Measurements from ENCODE around the gene ILK. TPM values are rescaled to one million over a fixed set of nuclear protein-coding genes. Genes with fewer than 3 reads are reported as not detected.

Gene ILK
- total and polyA plus RNA-seq, 9 donors, result 79.8 to 337 (median 140) TPM

DNA sequence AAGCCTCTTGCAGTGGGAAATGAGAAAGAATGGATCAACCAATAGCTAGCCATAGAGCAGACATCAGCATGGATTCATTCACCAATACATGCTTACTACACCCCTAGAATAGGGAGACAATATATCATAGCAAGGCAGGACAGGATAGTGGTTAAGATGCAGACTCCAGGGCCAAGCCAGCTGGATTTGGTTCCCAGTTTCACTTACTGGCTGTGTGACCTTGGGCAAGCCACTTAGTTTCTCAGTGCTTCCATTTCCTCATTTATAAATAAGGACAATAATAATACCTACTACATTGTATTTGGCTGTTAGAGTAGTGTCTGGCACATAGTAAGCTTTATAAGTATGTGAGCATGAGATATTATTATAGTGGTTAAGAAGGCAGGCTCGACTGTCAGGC lies 44.9 kb downstream of the ILK start:
- H3K27me3 ChIP-seq, result no peaks in the 10 kb centered on the region
- H3K27ac ChIP-seq, result no peak overlapping the region
- intact Hi-C loops (cut with DNase I), result no loop called here
- TF ChIP-seq EP300 (IDR thresholded peaks at IDR 0.05), result no peak
- TF ChIP-seq POLR2A (IDR thresholded peaks at IDR 0.05), result no peak
- TF ChIP-seq, protein P1, sequence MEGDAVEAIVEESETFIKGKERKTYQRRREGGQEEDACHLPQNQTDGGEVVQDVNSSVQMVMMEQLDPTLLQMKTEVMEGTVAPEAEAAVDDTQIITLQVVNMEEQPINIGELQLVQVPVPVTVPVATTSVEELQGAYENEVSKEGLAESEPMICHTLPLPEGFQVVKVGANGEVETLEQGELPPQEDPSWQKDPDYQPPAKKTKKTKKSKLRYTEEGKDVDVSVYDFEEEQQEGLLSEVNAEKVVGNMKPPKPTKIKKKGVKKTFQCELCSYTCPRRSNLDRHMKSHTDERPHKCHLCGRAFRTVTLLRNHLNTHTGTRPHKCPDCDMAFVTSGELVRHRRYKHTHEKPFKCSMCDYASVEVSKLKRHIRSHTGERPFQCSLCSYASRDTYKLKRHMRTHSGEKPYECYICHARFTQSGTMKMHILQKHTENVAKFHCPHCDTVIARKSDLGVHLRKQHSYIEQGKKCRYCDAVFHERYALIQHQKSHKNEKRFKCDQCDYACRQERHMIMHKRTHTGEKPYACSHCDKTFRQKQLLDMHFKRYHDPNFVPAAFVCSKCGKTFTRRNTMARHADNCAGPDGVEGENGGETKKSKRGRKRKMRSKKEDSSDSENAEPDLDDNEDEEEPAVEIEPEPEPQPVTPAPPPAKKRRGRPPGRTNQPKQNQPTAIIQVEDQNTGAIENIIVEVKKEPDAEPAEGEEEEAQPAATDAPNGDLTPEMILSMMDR (IDR thresholded peaks at IDR 0.05), result no peak
- H3K9me3 ChIP-seq, result no peaks in the 10 kb centered on the region
- H3K36me3 ChIP-seq, result no peaks in the 10 kb centered on the region
- H3K4me1 ChIP-seq (ENCODE audit: insufficient read depth), result peaks cover 17% of the 10 kb centered on the region
- no peak for DNase-seq
- H3K4me3 ChIP-seq, result no peak overlapping the region
- WGBS, 3 donors, result 14 to 30% (median 25%) methylated on average over 1 of the region's 1 CpG

DNA sequence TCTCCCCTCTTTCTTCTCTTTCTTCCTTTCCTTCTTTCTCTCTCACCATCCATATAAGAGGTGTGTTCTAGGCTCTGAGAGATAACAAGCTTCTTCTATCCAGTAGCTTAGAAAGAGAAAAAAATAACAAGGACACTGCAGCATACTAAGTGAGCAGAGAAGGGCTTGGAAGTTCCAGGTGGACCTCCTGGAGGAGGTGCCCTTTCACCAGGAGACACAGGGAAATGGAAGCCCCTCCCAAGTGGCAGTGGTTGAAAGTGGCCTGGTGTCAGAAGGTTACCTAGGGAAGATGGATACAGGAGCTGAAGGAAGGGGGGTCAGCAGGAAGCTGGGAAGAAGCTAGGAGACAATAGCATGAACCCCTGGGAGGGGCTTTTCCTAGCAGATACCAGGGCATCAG lies 46.5 kb downstream of the ILK start:
- Histone ChIP-seq H3K4me3 (no peak overlapping the region), H3K27me3 (no peaks in the 10 kb centered on the region), H3K36me3 (no peaks in the 10 kb centered on the region), H3K4me1 (ENCODE audit: insufficient read depth) (peaks cover 25% of the 10 kb centered on the region), H3K9me3 (no peaks in the 10 kb centered on the region), H3K27ac (no peak overlapping the region)
- no peak for DNase-seq
- TF ChIP-seq EP300 (IDR thresholded peaks at IDR 0.05), result no peak
- no peak for TF ChIP-seq POLR2A (IDR thresholded peaks at IDR 0.05)
- TF ChIP-seq, protein P1 (IDR thresholded peaks at IDR 0.05), result no peak
- intact Hi-C loops (cut with DNase I), result no loop called here

DNA sequence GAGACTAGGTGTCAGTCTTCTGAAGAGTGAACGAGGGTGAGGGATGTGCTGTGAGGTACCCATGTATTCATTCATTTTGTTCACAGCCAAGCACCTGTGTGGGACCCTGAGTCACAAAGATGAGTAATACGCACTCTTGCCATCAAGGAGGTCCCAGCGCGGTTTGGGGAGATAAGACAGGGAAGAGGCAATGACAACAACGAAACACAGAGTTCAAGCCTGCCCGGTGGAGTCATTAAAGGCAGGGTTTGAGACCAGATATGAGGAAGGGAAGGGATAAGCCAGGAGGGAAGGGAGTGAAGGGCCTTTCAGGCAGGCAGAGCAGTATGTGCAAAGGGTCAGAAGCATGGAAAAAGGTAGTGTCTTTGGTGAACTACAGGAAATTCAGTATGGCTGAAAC lies 47.4 kb downstream of the ILK start:
- no peaks in the 10 kb centered on the region for H3K27me3 ChIP-seq
- TF ChIP-seq, protein P1 (IDR thresholded peaks at IDR 0.05), result no peak
- TF ChIP-seq EP300 (IDR thresholded peaks at IDR 0.05) (no peak), POLR2A (IDR thresholded peaks at IDR 0.05) (no peak)
- H3K4me1 ChIP-seq (ENCODE audit: insufficient read depth), result peaks cover 24% of the 10 kb centered on the region
- no peaks in the 10 kb centered on the region for H3K36me3 ChIP-seq
- 43 to 51% (median 48%) methylated on average over 6 of the region's 6 CpGs for WGBS, 3 donors
- H3K27ac ChIP-seq, result no peak overlapping the region
- DNase-seq, result no peak
- no peak overlapping the region for H3K4me3 ChIP-seq
- no peaks in the 10 kb centered on the region for H3K9me3 ChIP-seq
- intact Hi-C loops (cut with DNase I), result no loop called here

DNA sequence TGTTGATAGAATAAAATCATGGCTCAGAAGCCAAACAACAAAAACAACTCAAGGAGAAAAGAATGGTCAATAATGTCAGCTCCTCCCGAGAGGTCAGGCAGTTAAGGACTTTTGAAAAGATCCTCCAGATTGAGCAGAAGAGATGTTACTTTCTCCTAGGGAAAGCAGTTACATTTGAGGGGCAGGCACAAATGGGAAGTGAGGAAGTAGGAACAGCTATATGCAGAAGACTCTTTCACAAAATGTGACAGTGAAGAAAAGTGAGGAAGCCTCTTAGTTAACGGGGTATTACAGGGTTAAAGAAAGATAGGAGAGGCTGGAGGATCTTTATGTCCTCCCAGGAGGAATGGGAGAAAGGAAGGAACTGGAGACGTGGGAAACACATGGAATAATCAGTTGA lies 48.6 kb downstream of the ILK start:
- TF ChIP-seq, protein P1 (IDR thresholded peaks at IDR 0.05), result no peak
- TF ChIP-seq POLR2A (IDR thresholded peaks at IDR 0.05), result no peak
- no peak for TF ChIP-seq EP300 (IDR thresholded peaks at IDR 0.05)
- H3K36me3 ChIP-seq, result no peaks in the 10 kb centered on the region
- intact Hi-C loops (cut with DNase I), result no loop called here
- no peaks in the 10 kb centered on the region for H3K27me3 ChIP-seq
- no peak overlapping the region for H3K27ac ChIP-seq
- H3K9me3 ChIP-seq, result no peaks in the 10 kb centered on the region
- H3K4me3 ChIP-seq, result no peak overlapping the region
- peaks cover 14% of the 10 kb centered on the region for H3K4me1 ChIP-seq (ENCODE audit: insufficient read depth)
- WGBS, 3 donors, result 52 to 64% (median 52%) methylated on average over 3 of the region's 3 CpGs
- DNase-seq, result no peak

DNA sequence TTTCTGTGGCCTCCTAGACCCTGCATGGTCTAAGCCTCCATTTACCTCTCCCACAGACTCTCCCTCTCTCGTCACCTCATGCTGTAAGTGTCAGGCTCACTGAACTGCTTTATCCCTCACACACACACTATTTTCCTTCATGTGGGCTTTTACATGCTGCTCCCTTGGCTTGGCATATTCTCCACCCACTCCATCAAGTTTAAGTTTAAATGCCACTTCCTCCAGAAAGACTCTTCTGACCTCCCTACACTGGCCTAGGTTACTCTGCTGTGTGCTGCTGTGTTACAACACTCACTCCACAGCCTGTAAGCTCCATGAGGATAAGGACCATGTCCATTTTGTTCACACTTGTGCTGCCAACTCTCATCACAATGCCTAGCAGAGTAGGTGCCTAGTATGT lies 49.5 kb downstream of the ILK start:
- Histone ChIP-seq H3K27me3 (no peaks in the 10 kb centered on the region), H3K27ac (no peak overlapping the region), H3K9me3 (no peaks in the 10 kb centered on the region), H3K4me3 (no peak overlapping the region), H3K4me1 (ENCODE audit: insufficient read depth) (peaks cover 11% of the 10 kb centered on the region), H3K36me3 (no peaks in the 10 kb centered on the region)
- TF ChIP-seq, protein P1 (IDR thresholded peaks at IDR 0.05), result no peak
- intact Hi-C loops (cut with DNase I), result no loop called here
- no peak for DNase-seq
- WGBS, 3 donors, result 87 to 100% (median 95%) methylated on average over 1 of the region's 1 CpG
